Tibial nerve (tissue), 4 donors: Measurements from ENCODE around the gene LDAH. TPM values are rescaled to one million over a fixed set of nuclear protein-coding genes. Genes with fewer than 3 reads are reported as not detected.

Experiments used
- DNase-seq, 2 donors: peaks; one replicate each; pipeline ENCODE4 v3.0.0-alpha.2; 2019; ENCODE audit warnings: low spot score in 2 of 2
- H3K27ac ChIP-seq, 4 donors: fragments of 200-600 bp; sonication (generic) in 3 of 4; one replicate each; pipeline ENCODE4 v1.5.1; 2017 to 2019; ENCODE audit warnings: mild to moderate bottlenecking in 1 of 4
- H3K27me3 ChIP-seq, 2 donors: fragments of 200-600 bp; sonication (generic) in 1 of 2; one replicate each; pipeline versions ENCODE4 v1.5.1 to v1.6.0; 2017 to 2019
- H3K36me3 ChIP-seq, 3 donors: fragments of 200-600 bp; sonication (generic); one replicate each; pipeline ENCODE4 v1.5.1; 2018 to 2019
- H3K4me1 ChIP-seq, 4 donors: fragments of 200-600 bp; sonication (generic) in 3 of 4; one replicate each; pipeline ENCODE4 v1.5.1; 2017 to 2019
- H3K4me3 ChIP-seq, 4 donors: fragments of 200-600 bp; sonication (generic) in 3 of 4; one replicate each; pipeline ENCODE4 v1.5.1; 2017 to 2019; ENCODE audit warnings: mild to moderate bottlenecking in 1 of 4, moderate library complexity in 1 of 4
- H3K9me3 ChIP-seq, 4 donors: fragments of 200-600 bp; sonication (generic) in 3 of 4; one replicate each; pipeline ENCODE4 v1.5.1; 2017 to 2019
- CTCF ChIP-seq, 5 experiments: fragments of 200-600 bp in 3 of 5; fragments of 450-650 bp in 2 of 5; sonication (generic) in 3 of 5; IDR thresholded peaks; one replicate each; pipeline ENCODE4 v1.5.1; 2016 to 2019; ENCODE audit warnings: antibody characterized with exemption in 5 of 5, mild to moderate bottlenecking in 3 of 5, moderate library complexity in 2 of 5
- EP300 ChIP-seq, 2 donors: sonication (generic); formaldehyde crosslinking; IDR thresholded peaks; one replicate each; pipeline ENCODE4 v1.6.1; 2017; ENCODE audit warnings: antibody characterized with exemption in 2 of 2, mild to moderate bottlenecking in 1 of 2
- POLR2A ChIP-seq, 2 donors: fragments of 450-650 bp; IDR thresholded peaks; one replicate each; pipeline ENCODE4 v1.6.1; 2017; ENCODE audit warnings: antibody characterized with exemption in 2 of 2, mild to moderate bottlenecking in 2 of 2, moderate library complexity in 2 of 2
- WGBS, 2 donors: methylation state at CpG; one replicate each; pipeline ENCODE4 v1.1.5; 2018; 5-methylcytosine and 5-hydroxymethylcytosine counted together
- total RNA-seq, 4 donors: library from RNA; depleted of rRNA; stranded (reverse); fragments of >200 nt; gene quantifications; one replicate each; pipeline ENCODE4 v1.1.0, GENCODE V29; 2016

LDAH gene
- total RNA-seq, 4 donors from 2014 or later = 13.4 to 27.1 (median 15.7) TPM

GRCh38 chr2:20682167-20682920 is 140.6 kb downstream of the LDAH start:
- TF ChIP-seq CTCF (IDR thresholded peaks at IDR 0.05) (peak in 4 of 5 experiments; percentile 14 to 30 (median 16)), POLR2A (IDR thresholded peaks at IDR 0.05) (no peak), EP300 (IDR thresholded peaks at IDR 0.05) (no peak)
- no peak for DNase-seq
- H3K27ac ChIP-seq = no peak overlapping the region
- no peak overlapping the region for H3K4me3 ChIP-seq
- no peaks in the 10 kb centered on the region for H3K9me3 ChIP-seq
- no peaks in the 10 kb centered on the region for H3K27me3 ChIP-seq
- 70 to 72% methylated on average over 7 of the region's 7 CpGs for WGBS, 2 donors
- peaks cover 0 to 69% (median 0%) of the 10 kb centered on the region in 3 donors for H3K36me3 ChIP-seq
- H3K4me1 ChIP-seq = no peaks in the 10 kb centered on the region

- DNase-seq = no peak
- 65 to 75% methylated on average over 10 of the region's 10 CpGs for WGBS, 2 donors
- Histone ChIP-seq H3K36me3 (peaks cover 0 to 55% (median 0%) of the 10 kb centered on the region in 3 donors), H3K27me3 (no peaks in the 10 kb centered on the region), H3K4me3 (no peak overlapping the region), H3K27ac (no peak overlapping the region), H3K4me1 (no peaks in the 10 kb centered on the region), H3K9me3 (no peaks in the 10 kb centered on the region)
- TF ChIP-seq POLR2A (IDR thresholded peaks at IDR 0.05) = no peak
- TF ChIP-seq CTCF (IDR thresholded peaks at IDR 0.05) = no peak
- no peak for TF ChIP-seq EP300 (IDR thresholded peaks at IDR 0.05)
Measured at GRCh38 chr2:20680744-20681375, 142.0 kb downstream of the LDAH start.

GRCh38 chr2:20678780-20679179 is 144.1 kb downstream of the LDAH start:
- no peak overlapping the region for H3K27ac ChIP-seq
- H3K4me3 ChIP-seq = no peak overlapping the region
- TF ChIP-seq POLR2A (IDR thresholded peaks at IDR 0.05) = no peak
- no peak for TF ChIP-seq CTCF (IDR thresholded peaks at IDR 0.05)
- TF ChIP-seq EP300 (IDR thresholded peaks at IDR 0.05) = no peak
- peaks cover 0 to 40% (median 0%) of the 10 kb centered on the region in 3 donors for H3K36me3 ChIP-seq
- H3K27me3 ChIP-seq = peaks cover 0 to 11% of the 10 kb centered on the region in 2 donors
- no peak for DNase-seq
- no peaks in the 10 kb centered on the region for H3K9me3 ChIP-seq
- H3K4me1 ChIP-seq = peaks cover 0 to 10% (median 2%) of the 10 kb centered on the region in 4 donors
- WGBS, 2 donors = 91 to 92% methylated on average over 2 of the region's 2 CpGs

GRCh38 chr2:20678086-20678395 is 144.9 kb downstream of the LDAH start:
- TF ChIP-seq EP300 (IDR thresholded peaks at IDR 0.05) (no peak), POLR2A (IDR thresholded peaks at IDR 0.05) (no peak), CTCF (IDR thresholded peaks at IDR 0.05) (no peak)
- Histone ChIP-seq H3K27me3 (peaks cover 0 to 19% of the 10 kb centered on the region in 2 donors), H3K4me3 (no peak overlapping the region), H3K4me1 (peaks cover 0 to 10% (median 2%) of the 10 kb centered on the region in 4 donors), H3K9me3 (no peaks in the 10 kb centered on the region), H3K27ac (peak overlapping the region in 1 of 4 donors; percentile 35), H3K36me3 (peaks cover 0 to 33% (median 0%) of the 10 kb centered on the region in 3 donors)
- DNase-seq = no peak
- WGBS, 2 donors = 60 to 73% methylated on average over 1 of the region's 1 CpG
